ENCODE data around the gene TUBA1B.

TUBA1B gene

GRCh38 chr12:49126852-49127763 is 4.1 kb downstream of the TUBA1B start:
- no peak for DNase-seq

- no peak for DNase-seq
Observed at GRCh38 chr12:49121047-49121696, 10.0 kb downstream of the TUBA1B start.

- no peak for DNase-seq
Observed at GRCh38 chr12:49111206-49111605, 20.0 kb downstream of the TUBA1B start.

- peak; percentile 88 for DNase-seq
Observed at GRCh38 chr12:49110464-49111155, 20.6 kb downstream of the TUBA1B start, which contains the start of gene LMBR1L. TSS of gene LMBR1L (minus strand) at chr12:49110847. CDS start at chr12:49110555, 292 bp downstream.

- no peak for DNase-seq
Observed at GRCh38 chr12:49109641-49110463, 21.3 kb downstream of the TUBA1B start.

GRCh38 chr12:49108958-49109404 is 22.2 kb downstream of the TUBA1B start:
- DNase-seq = no peak

GRCh38 chr12:49105504-49106084 is 25.6 kb downstream of the TUBA1B start:
- no peak for DNase-seq

- DNase-seq = no peak
Observed at GRCh38 chr12:49104822-49105221, 26.4 kb downstream of the TUBA1B start.

GRCh38 chr12:49100380-49100779 is 30.8 kb downstream of the TUBA1B start:
- DNase-seq = no peak

GRCh38 chr12:49098703-49099102 is 32.5 kb downstream of the TUBA1B start:
- no peak for DNase-seq

- no peak for DNase-seq
Observed at GRCh38 chr12:49098035-49098451, 33.2 kb downstream of the TUBA1B start.

GRCh38 chr12:49097381-49097780 is 33.8 kb downstream of the TUBA1B start:
- no peak for DNase-seq

GRCh38 chr12:49094975-49095365 is 36.2 kb downstream of the TUBA1B start:
- DNase-seq = no peak

- no peak for DNase-seq
Observed at GRCh38 chr12:49094160-49094974, 36.8 kb downstream of the TUBA1B start, which contains the start of gene DHH. TSS of gene DHH (minus strand) at chr12:49094801. CDS start at chr12:49094512, 289 bp downstream.

- DNase-seq = no peak
Observed at GRCh38 chr12:49093792-49094159, 37.4 kb downstream of the TUBA1B start.

GRCh38 chr12:49092816-49093406 is 38.3 kb downstream of the TUBA1B start:
- no peak for DNase-seq

- no peak for DNase-seq
Observed at GRCh38 chr12:49092086-49092815, 38.9 kb downstream of the TUBA1B start.

GRCh38 chr12:49091836-49092085 is 39.4 kb downstream of the TUBA1B start:
- DNase-seq = no peak

GRCh38 chr12:49091056-49091835 is 39.9 kb downstream of the TUBA1B start:
- no peak for DNase-seq

Data from GOT3 (cell line).